SK-N-SH (cell line): ENCODE data around the gene ERMARD. TPM values are rescaled to one million over a fixed set of nuclear protein-coding genes. Genes with fewer than 3 reads are reported as not detected.
A peak's percentile ranks its signal among the peaks of the same experiment; 100 is the strongest.

Experiments
- CTCF ChIA-PET: fragments of 300-600, 350-600 bp; formaldehyde crosslinking; extraction: SDS; loops from one replicate; lab custom pipeline; 2021; lab: Yijun Ruan, JAX
- POLR2A ChIA-PET: fragments of 350-600 bp; sonication (Branson Sonifier 250); formaldehyde crosslinking; extraction: SDS; loops from one replicate; lab custom pipeline; 2020; ENCODE audit warnings: antibody characterized with exemption, inconsistent platforms; lab: Yijun Ruan, JAX
- DNase-seq: peaks from one replicate; pipeline ENCODE4 v3.0.0; 2012
- H2AFZ ChIP-seq: fragments of 200-600 bp; sonication (generic); 2 replicates; pipeline ENCODE4 v1.8.1; 2016; ENCODE audit warnings: antibody characterized with exemption, mild to moderate bottlenecking, low read depth
- H3F3A ChIP-seq: fragments of 200-600 bp; sonication (generic); replicated peaks from 2 replicates; pipeline ENCODE3; 2016; ENCODE audit warnings: antibody characterized with exemption, mild to moderate bottlenecking; ENCODE audit not compliant: insufficient read depth
- H3K27ac ChIP-seq, 2 experiments: fragments of 200-500 bp in 1 of 2; fragments of 200-600 bp in 1 of 2; sonication (Bioruptor generic) in 1 of 2; sonication (generic), shearing (Covaris generic) in 1 of 2; 2 replicates each; pipeline versions ENCODE4 v1.5.1 to v1.6.1; 2014 to 2016; ENCODE audit warnings: low read depth in 2 of 2, inconsistent platforms in 1 of 2, low read length in 1 of 2, mild to moderate bottlenecking in 1 of 2, mixed read lengths in 1 of 2
- H3K27me3 ChIP-seq: fragments of 200-600 bp; sonication (generic), shearing (Covaris generic); 2 replicates; pipeline ENCODE4 v1.6.1; 2016; ENCODE audit warnings: mixed run types; ENCODE audit not compliant: insufficient read depth
- H3K36me3 ChIP-seq, 2 experiments: fragments of 200-500 bp in 1 of 2; fragments of 200-600 bp in 1 of 2; sonication (Bioruptor generic) in 1 of 2; sonication (generic) in 1 of 2; replicated peaks in 1 of 2; 2 replicates each; pipeline versions ENCODE3 to v1.5.1; 2014 to 2016; ENCODE audit warnings: low read length in 1 of 2, mild to moderate bottlenecking in 1 of 2; ENCODE audit not compliant: insufficient read depth in 2 of 2, control insufficient read depth in 1 of 2
- H3K4me1 ChIP-seq, 2 experiments: fragments of 200-500 bp in 1 of 2; fragments of 200-600 bp in 1 of 2; sonication (Bioruptor generic) in 1 of 2; sonication (generic), shearing (Covaris generic) in 1 of 2; 2 replicates each; pipeline versions ENCODE4 v1.5.1 to v1.6.1; 2014 to 2016; ENCODE audit warnings: low read depth in 1 of 2, low read length in 1 of 2, mixed run types in 1 of 2; ENCODE audit not compliant: insufficient read depth in 2 of 2, control insufficient read depth in 1 of 2
- H3K4me2 ChIP-seq: fragments of 200-600 bp; sonication (generic), shearing (Covaris generic); 2 replicates; pipeline ENCODE4 v1.6.1; 2017; ENCODE audit warnings: mixed run types
- H3K4me3 ChIP-seq, 2 experiments: fragments of 200-500 bp in 1 of 2; fragments of 200-600 bp in 1 of 2; sonication (Bioruptor generic) in 1 of 2; sonication (generic), shearing (Covaris generic) in 1 of 2; 2 replicates each; pipeline versions ENCODE4 v1.5.1 to v1.8.1; 2014 to 2016; ENCODE audit warnings: low read depth in 2 of 2, inconsistent platforms in 1 of 2, low read length in 1 of 2, mild to moderate bottlenecking in 1 of 2, mixed read lengths in 1 of 2, moderate library complexity in 1 of 2
- H3K79me2 ChIP-seq: fragments of 200-600 bp; sonication (generic); 2 replicates; pipeline ENCODE4 v1.8.1; 2017; ENCODE audit warnings: mild to moderate bottlenecking; ENCODE audit not compliant: insufficient read depth
- H3K9ac ChIP-seq: fragments of 200-600 bp; sonication (generic); 2 replicates; pipeline ENCODE4 v1.6.1; 2017; ENCODE audit warnings: mixed run types
- H3K9me2 ChIP-seq: fragments of 200-600 bp; sonication (generic); 2 replicates; pipeline ENCODE4 v1.6.1; 2017; ENCODE audit warnings: mixed run types
- H3K9me3 ChIP-seq: fragments of 200-600 bp; sonication (generic); 2 replicates; pipeline ENCODE4 v1.6.1; 2017; ENCODE audit warnings: mixed run types, mild to moderate bottlenecking, moderate library complexity
- H4K20me1 ChIP-seq: fragments of 200-600 bp; sonication (generic); 2 replicates; pipeline ENCODE4 v1.6.1; 2017; ENCODE audit warnings: mild to moderate bottlenecking, mixed run types; ENCODE audit not compliant: insufficient read depth
- CHD2 ChIP-seq: fragments of 150-350 bp; IDR thresholded peaks from 2 replicates; pipeline ENCODE4 v1.6.1; 2018; ENCODE audit warnings: low read length; ENCODE audit not compliant: partially characterized antibody
- EZH2phosphoT487 ChIP-seq: fragments of 200-600 bp; sonication (generic); IDR thresholded peaks from 2 replicates; pipeline ENCODE4 v1.6.1; 2017; ENCODE audit warnings: low read depth, mixed run types, mild to moderate bottlenecking, antibody characterized with exemption, moderate library complexity, borderline replicate concordance
- FOSL2 ChIP-seq: IDR thresholded peaks from 2 replicates; pipeline ENCODE4 v1.4.0; 2012; ENCODE audit warnings: low read depth, mild to moderate bottlenecking, moderate library complexity, borderline replicate concordance
- FOXM1 ChIP-seq: IDR thresholded peaks from 2 replicates; pipeline ENCODE4 v1.4.0; 2012; ENCODE audit warnings: low read depth, mild to moderate bottlenecking
- MEF2A ChIP-seq: IDR thresholded peaks from 2 replicates; pipeline ENCODE4 v1.4.0; 2012; ENCODE audit warnings: low read depth, borderline replicate concordance
- MXI1 ChIP-seq: IDR thresholded peaks from 2 replicates; pipeline ENCODE4 v1.6.1; 2012; ENCODE audit warnings: mild to moderate bottlenecking, low read depth, low read length, improper control_type of control experiment
- NRF1 ChIP-seq: IDR thresholded peaks from 2 replicates; pipeline ENCODE4 v1.6.1; 2012; ENCODE audit warnings: low read depth, mild to moderate bottlenecking, low read length
- RAD21 ChIP-seq: IDR thresholded peaks from 2 replicates; pipeline ENCODE4 v1.6.1; 2012; ENCODE audit warnings: mild to moderate bottlenecking, low read length
- RFX5 ChIP-seq: IDR thresholded peaks from 2 replicates; pipeline ENCODE4 v1.6.1; 2012; ENCODE audit warnings: mild to moderate bottlenecking, improper control_type of control experiment, low read length
- SIN3A ChIP-seq: IDR thresholded peaks from 2 replicates; pipeline ENCODE4 v1.6.1; 2012; ENCODE audit warnings: low read depth, mild to moderate bottlenecking, low read length, moderate library complexity, borderline replicate concordance
- TCF12 ChIP-seq: IDR thresholded peaks from 2 replicates; pipeline ENCODE4 v1.4.0; 2012
- TEAD4 ChIP-seq: IDR thresholded peaks from 2 replicates; pipeline ENCODE4 v1.4.0; 2012; ENCODE audit warnings: mild to moderate bottlenecking, borderline replicate concordance; ENCODE audit not compliant: insufficient read depth
- YY1 ChIP-seq: IDR thresholded peaks from 2 replicates; pipeline ENCODE4 v1.4.0; 2012; ENCODE audit warnings: low read depth, mild to moderate bottlenecking
- polyA plus RNA-seq, 3 experiments: library from polyadenylated mRNA; depleted of rRNA; stranded (reverse); fragments of >200 nt; gene quantifications; 2 replicates each; pipeline ENCODE4 v1.2.3, GENCODE V29; 2012
- TF ChIP-seq, protein P1 (sequence below): IDR thresholded peaks from 2 replicates; pipeline ENCODE4 v1.6.1; 2012; ENCODE audit warnings: mild to moderate bottlenecking, low read depth, low read length, moderate library complexity
- TF ChIP-seq, protein P2 (sequence below): fragments of 200-600 bp; sonication (generic); IDR thresholded peaks from 2 replicates; pipeline ENCODE4 v1.6.1; 2017; ENCODE audit warnings: antibody characterized with exemption, mild to moderate bottlenecking, moderate library complexity
- TF ChIP-seq, protein P3 (sequence below): IDR thresholded peaks from 2 replicates; pipeline ENCODE4 v1.4.0; 2012; ENCODE audit warnings: low read depth, borderline replicate concordance
- TF ChIP-seq, protein P4 (sequence below): fragments of 150-350 bp; IDR thresholded peaks from 2 replicates; pipeline ENCODE4 v1.6.1; 2017; ENCODE audit warnings: antibody characterized with exemption, low read length, low read depth, borderline replicate concordance
- TF ChIP-seq, protein P5 (sequence below): IDR thresholded peaks from 2 replicates; pipeline ENCODE4; 2012
- TF ChIP-seq, protein P6 (sequence below): fragments of 150-350 bp; IDR thresholded peaks from 2 replicates; pipeline ENCODE4 v1.6.1; 2016; ENCODE audit warnings: mild to moderate bottlenecking, low read depth, low read length

Gene ERMARD
- polyA plus RNA-seq, 1 of the 3 experiments (the other 2 are of a cell fraction) = 43.2 TPM

DNA sequence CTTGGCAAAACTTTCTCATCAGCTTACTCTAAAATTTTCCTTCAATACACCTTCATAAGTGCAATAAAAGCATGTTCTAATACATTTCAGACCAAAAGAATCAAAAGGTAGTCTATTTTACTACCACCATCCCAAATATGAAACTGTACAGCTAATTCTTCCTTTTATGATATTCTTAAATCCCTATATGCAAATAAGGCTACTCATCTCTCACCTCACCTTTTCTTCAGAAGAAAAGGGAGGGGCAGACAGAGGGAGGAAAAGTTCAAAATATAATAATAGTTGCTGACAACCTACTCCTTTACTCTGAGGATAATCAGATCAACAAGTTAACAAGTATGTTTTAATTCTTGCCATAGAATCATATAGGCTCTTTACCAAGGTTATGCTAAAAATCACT is 42.1 kb upstream of the ERMARD start:
- peak overlapping the region in 1 of 2 experiments; percentile 22; a peak in 1 of 4 replicates for H3K27ac ChIP-seq
- CTCF ChIA-PET = interaction anchor here (2.4 to 2.5 kb wide), 2 partner anchors 9 to 12 kb away, joined by 12 to 17 read pairs; no protein-coding TSS in a partner anchor
- TF ChIP-seq RFX5 = no peak
- TF ChIP-seq FOXM1 = no peak
- TF ChIP-seq, protein P1, sequence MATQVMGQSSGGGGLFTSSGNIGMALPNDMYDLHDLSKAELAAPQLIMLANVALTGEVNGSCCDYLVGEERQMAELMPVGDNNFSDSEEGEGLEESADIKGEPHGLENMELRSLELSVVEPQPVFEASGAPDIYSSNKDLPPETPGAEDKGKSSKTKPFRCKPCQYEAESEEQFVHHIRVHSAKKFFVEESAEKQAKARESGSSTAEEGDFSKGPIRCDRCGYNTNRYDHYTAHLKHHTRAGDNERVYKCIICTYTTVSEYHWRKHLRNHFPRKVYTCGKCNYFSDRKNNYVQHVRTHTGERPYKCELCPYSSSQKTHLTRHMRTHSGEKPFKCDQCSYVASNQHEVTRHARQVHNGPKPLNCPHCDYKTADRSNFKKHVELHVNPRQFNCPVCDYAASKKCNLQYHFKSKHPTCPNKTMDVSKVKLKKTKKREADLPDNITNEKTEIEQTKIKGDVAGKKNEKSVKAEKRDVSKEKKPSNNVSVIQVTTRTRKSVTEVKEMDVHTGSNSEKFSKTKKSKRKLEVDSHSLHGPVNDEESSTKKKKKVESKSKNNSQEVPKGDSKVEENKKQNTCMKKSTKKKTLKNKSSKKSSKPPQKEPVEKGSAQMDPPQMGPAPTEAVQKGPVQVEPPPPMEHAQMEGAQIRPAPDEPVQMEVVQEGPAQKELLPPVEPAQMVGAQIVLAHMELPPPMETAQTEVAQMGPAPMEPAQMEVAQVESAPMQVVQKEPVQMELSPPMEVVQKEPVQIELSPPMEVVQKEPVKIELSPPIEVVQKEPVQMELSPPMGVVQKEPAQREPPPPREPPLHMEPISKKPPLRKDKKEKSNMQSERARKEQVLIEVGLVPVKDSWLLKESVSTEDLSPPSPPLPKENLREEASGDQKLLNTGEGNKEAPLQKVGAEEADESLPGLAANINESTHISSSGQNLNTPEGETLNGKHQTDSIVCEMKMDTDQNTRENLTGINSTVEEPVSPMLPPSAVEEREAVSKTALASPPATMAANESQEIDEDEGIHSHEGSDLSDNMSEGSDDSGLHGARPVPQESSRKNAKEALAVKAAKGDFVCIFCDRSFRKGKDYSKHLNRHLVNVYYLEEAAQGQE = no peak
- TF ChIP-seq, protein P2, sequence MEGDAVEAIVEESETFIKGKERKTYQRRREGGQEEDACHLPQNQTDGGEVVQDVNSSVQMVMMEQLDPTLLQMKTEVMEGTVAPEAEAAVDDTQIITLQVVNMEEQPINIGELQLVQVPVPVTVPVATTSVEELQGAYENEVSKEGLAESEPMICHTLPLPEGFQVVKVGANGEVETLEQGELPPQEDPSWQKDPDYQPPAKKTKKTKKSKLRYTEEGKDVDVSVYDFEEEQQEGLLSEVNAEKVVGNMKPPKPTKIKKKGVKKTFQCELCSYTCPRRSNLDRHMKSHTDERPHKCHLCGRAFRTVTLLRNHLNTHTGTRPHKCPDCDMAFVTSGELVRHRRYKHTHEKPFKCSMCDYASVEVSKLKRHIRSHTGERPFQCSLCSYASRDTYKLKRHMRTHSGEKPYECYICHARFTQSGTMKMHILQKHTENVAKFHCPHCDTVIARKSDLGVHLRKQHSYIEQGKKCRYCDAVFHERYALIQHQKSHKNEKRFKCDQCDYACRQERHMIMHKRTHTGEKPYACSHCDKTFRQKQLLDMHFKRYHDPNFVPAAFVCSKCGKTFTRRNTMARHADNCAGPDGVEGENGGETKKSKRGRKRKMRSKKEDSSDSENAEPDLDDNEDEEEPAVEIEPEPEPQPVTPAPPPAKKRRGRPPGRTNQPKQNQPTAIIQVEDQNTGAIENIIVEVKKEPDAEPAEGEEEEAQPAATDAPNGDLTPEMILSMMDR = no peak
- TF ChIP-seq, protein P3, sequence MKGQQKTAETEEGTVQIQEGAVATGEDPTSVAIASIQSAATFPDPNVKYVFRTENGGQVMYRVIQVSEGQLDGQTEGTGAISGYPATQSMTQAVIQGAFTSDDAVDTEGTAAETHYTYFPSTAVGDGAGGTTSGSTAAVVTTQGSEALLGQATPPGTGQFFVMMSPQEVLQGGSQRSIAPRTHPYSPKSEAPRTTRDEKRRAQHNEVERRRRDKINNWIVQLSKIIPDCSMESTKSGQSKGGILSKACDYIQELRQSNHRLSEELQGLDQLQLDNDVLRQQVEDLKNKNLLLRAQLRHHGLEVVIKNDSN = no peak
- TF ChIP-seq CHD2 = no peak
- TF ChIP-seq MXI1 = no peak
- TF ChIP-seq FOSL2 = no peak
- TF ChIP-seq TEAD4 = no peak
- TF ChIP-seq NRF1 = no peak
- no peak for TF ChIP-seq SIN3A
- no peak for TF ChIP-seq RAD21
- TF ChIP-seq, protein P4, sequence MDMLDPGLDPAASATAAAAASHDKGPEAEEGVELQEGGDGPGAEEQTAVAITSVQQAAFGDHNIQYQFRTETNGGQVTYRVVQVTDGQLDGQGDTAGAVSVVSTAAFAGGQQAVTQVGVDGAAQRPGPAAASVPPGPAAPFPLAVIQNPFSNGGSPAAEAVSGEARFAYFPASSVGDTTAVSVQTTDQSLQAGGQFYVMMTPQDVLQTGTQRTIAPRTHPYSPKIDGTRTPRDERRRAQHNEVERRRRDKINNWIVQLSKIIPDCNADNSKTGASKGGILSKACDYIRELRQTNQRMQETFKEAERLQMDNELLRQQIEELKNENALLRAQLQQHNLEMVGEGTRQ = no peak
- TF ChIP-seq, protein P5, sequence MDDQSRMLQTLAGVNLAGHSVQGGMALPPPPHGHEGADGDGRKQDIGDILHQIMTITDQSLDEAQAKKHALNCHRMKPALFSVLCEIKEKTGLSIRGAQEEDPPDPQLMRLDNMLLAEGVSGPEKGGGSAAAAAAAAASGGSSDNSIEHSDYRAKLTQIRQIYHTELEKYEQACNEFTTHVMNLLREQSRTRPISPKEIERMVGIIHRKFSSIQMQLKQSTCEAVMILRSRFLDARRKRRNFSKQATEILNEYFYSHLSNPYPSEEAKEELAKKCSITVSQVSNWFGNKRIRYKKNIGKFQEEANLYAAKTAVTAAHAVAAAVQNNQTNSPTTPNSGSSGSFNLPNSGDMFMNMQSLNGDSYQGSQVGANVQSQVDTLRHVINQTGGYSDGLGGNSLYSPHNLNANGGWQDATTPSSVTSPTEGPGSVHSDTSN = no peak
- no peak for TF ChIP-seq YY1
- no peak for TF ChIP-seq MEF2A
- no peak for TF ChIP-seq EZH2phosphoT487
- TF ChIP-seq, protein P6, sequence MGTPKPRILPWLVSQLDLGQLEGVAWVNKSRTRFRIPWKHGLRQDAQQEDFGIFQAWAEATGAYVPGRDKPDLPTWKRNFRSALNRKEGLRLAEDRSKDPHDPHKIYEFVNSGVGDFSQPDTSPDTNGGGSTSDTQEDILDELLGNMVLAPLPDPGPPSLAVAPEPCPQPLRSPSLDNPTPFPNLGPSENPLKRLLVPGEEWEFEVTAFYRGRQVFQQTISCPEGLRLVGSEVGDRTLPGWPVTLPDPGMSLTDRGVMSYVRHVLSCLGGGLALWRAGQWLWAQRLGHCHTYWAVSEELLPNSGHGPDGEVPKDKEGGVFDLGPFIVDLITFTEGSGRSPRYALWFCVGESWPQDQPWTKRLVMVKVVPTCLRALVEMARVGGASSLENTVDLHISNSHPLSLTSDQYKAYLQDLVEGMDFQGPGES = no peak
- TF ChIP-seq TCF12 = no peak
- TF ChIP-seq, all 33 proteins: peak for 0
- DNase-seq = no peak
- Histone ChIP-seq H3K4me2 (no peak overlapping the region), H3K9ac (no peak overlapping the region), H3F3A (peaks cover 15% of the 10 kb centered on the region), H3K9me3 (no peaks in the 10 kb centered on the region), H3K9me2 (no peaks in the 10 kb centered on the region), H3K36me3 (peaks cover 73 to 83% of the 10 kb centered on the region in 2 experiments), H2AFZ (no peak overlapping the region), H3K4me1 (peaks cover 0 to 1% of the 10 kb centered on the region in 2 experiments; a peak in 2 of 4 replicates), H3K4me3 (no peak overlapping the region), H3K79me2 (peaks cover 15% of the 10 kb centered on the region), H3K27me3 (no peaks in the 10 kb centered on the region), H4K20me1 (peaks cover 2% of the 10 kb centered on the region; the same call in 1 of the 2 replicates)
- POLR2A ChIA-PET = no interaction called here
